WTC11 (cell line): ENCODE results near the gene NOL12. TPM values are rescaled to one million over a fixed set of nuclear protein-coding genes. Genes with fewer than 3 reads are reported as not detected.

Experiments used
- ATAC-seq: fragments of 200-7000 bp; cut with Tn5 transposase; 2 replicates; pipeline ENCODE4 v1.10.0; 2021; ENCODE audit warnings: mild to moderate bottlenecking, moderate library complexity
- CTCF ChIA-PET: fragments of 300-600 bp; sonication (Branson Sonifier 250); formaldehyde crosslinking; loops from one replicate; lab custom pipeline; 2021; ENCODE audit warnings: antibody characterized with exemption; lab: Charles Lee
- POLR2A ChIA-PET: fragments of 350-600 bp; sonication (Branson Sonifier 250); formaldehyde crosslinking; loops from one replicate; lab custom pipeline; 2021; ENCODE audit warnings: antibody characterized with exemption; lab: Charles Lee
- DNase-seq: peaks from one replicate; pipeline ENCODE4 v3.0.0; 2021; ENCODE audit warnings: low spot score
- H3K27ac Mint-ChIP-seq: 2 replicates; pipeline ENCODE4 v1.8.0; 2021; ENCODE audit warnings: mixed read lengths
- H3K27me3 Mint-ChIP-seq: 2 replicates; pipeline ENCODE4 v1.8.0; 2021; ENCODE audit warnings: low read depth, mild to moderate bottlenecking, moderate library complexity, mixed read lengths
- H3K36me3 Mint-ChIP-seq: 2 replicates; pipeline ENCODE4 v1.8.0; 2021; ENCODE audit warnings: mixed read lengths
- H3K4me1 Mint-ChIP-seq: 2 replicates; pipeline ENCODE4 v1.8.0; 2022; ENCODE audit warnings: mixed read lengths
- H3K4me3 Mint-ChIP-seq: 2 replicates; pipeline ENCODE4 v1.8.0; 2021; ENCODE audit warnings: mild to moderate bottlenecking, moderate library complexity, mixed read lengths
- H3K9me3 Mint-ChIP-seq: 2 replicates; pipeline ENCODE4 v1.8.0; 2021; ENCODE audit warnings: mixed read lengths
- ATF1 ChIP-seq: sonication (generic); formaldehyde crosslinking; IDR thresholded peaks from 2 replicates; pipeline ENCODE4 v1.8.1; 2023; ENCODE audit warnings: mild to moderate bottlenecking, moderate library complexity, missing genetic modification reagents
- CREB1 ChIP-seq: sonication (generic); formaldehyde crosslinking; IDR thresholded peaks from 2 replicates; pipeline ENCODE4 v1.8.0; 2023; ENCODE audit warnings: mild to moderate bottlenecking, missing genetic modification reagents
- CREM ChIP-seq: sonication (generic); formaldehyde crosslinking; IDR thresholded peaks from 2 replicates; pipeline ENCODE4 v1.8.1; 2022; ENCODE audit warnings: mild to moderate bottlenecking, missing genetic modification reagents, moderate library complexity
- ELF4 ChIP-seq: sonication (generic); formaldehyde crosslinking; IDR thresholded peaks from 2 replicates; pipeline ENCODE4 v1.8.1; 2022; ENCODE audit warnings: low read depth, mild to moderate bottlenecking, moderate library complexity, missing genetic modification reagents
- ETV6 ChIP-seq: sonication (generic); formaldehyde crosslinking; IDR thresholded peaks from 2 replicates; pipeline ENCODE4 v1.8.1; 2022; ENCODE audit warnings: mild to moderate bottlenecking, missing genetic modification reagents
- FOXJ3 ChIP-seq: sonication (generic); formaldehyde crosslinking; IDR thresholded peaks from 2 replicates; pipeline ENCODE4 v1.9.0; 2021; ENCODE audit warnings: missing genetic modification reagents, mild to moderate bottlenecking, borderline replicate concordance
- GTF2I ChIP-seq: fragments of 250-450 bp; sonication (Bioruptor Pico); conservative IDR thresholded peaks from 2 replicates; pipeline ENCODE4 v1.4.0; 2021; ENCODE audit warnings: mild to moderate bottlenecking
- KAT7 ChIP-seq: sonication (generic); formaldehyde crosslinking; IDR thresholded peaks from 2 replicates; pipeline ENCODE4 v1.8.1; 2023; ENCODE audit warnings: missing genetic modification reagents, mild to moderate bottlenecking, borderline replicate concordance
- MYBL2 ChIP-seq: sonication (generic); formaldehyde crosslinking; IDR thresholded peaks from 2 replicates; pipeline ENCODE4 v1.8.1; 2023; ENCODE audit warnings: mild to moderate bottlenecking, moderate library complexity, missing genetic modification reagents
- NFATC4 ChIP-seq: fragments of 250-450 bp; sonication (Bioruptor Pico); IDR thresholded peaks from 2 replicates; pipeline ENCODE4 v1.9.0; 2021; ENCODE audit warnings: mild to moderate bottlenecking
- NR2C2 ChIP-seq: sonication (generic); formaldehyde crosslinking; IDR thresholded peaks from 2 replicates; pipeline ENCODE4 v1.8.0; 2022; ENCODE audit warnings: mild to moderate bottlenecking, missing genetic modification reagents
- NR3C1 ChIP-seq: sonication (generic); formaldehyde crosslinking; conservative IDR thresholded peaks from 2 replicates; pipeline ENCODE4 v1.8.1; 2023; ENCODE audit warnings: low read depth, mild to moderate bottlenecking, missing genetic modification reagents
- OVOL2 ChIP-seq: fragments of 250-450 bp; sonication (Bioruptor Pico); IDR thresholded peaks from 2 replicates; pipeline ENCODE4 v1.9.0; 2021; ENCODE audit warnings: mild to moderate bottlenecking, borderline replicate concordance
- RELA ChIP-seq: sonication (generic); formaldehyde crosslinking; IDR thresholded peaks from 2 replicates; pipeline ENCODE4 v1.8.1; 2022; ENCODE audit warnings: missing genetic modification reagents, mild to moderate bottlenecking, borderline replicate concordance
- SMAD4 ChIP-seq: sonication (generic); formaldehyde crosslinking; IDR thresholded peaks from 2 replicates; pipeline ENCODE4 v1.8.0; 2022; ENCODE audit warnings: mild to moderate bottlenecking, missing genetic modification reagents
- TCF7 ChIP-seq: sonication (generic); formaldehyde crosslinking; IDR thresholded peaks from 2 replicates; pipeline ENCODE4 v1.8.0; 2022; ENCODE audit warnings: mild to moderate bottlenecking, low read depth, missing genetic modification reagents, moderate library complexity
- TP53 ChIP-seq: sonication (generic); formaldehyde crosslinking; IDR thresholded peaks from 2 replicates; pipeline ENCODE4 v1.8.1; 2023; ENCODE audit warnings: mild to moderate bottlenecking, missing genetic modification reagents
- ZBTB21 ChIP-seq: sonication (generic); formaldehyde crosslinking; IDR thresholded peaks from 2 replicates; pipeline ENCODE4 v1.8.1; 2023; ENCODE audit warnings: mild to moderate bottlenecking, missing genetic modification reagents, borderline replicate concordance
- ZNF219 ChIP-seq: sonication (generic); formaldehyde crosslinking; IDR thresholded peaks from 2 replicates; pipeline ENCODE4 v1.8.0; 2023; ENCODE audit warnings: missing genetic modification reagents, mild to moderate bottlenecking, borderline replicate concordance
- ZNF232 ChIP-seq: sonication (generic); formaldehyde crosslinking; IDR thresholded peaks from 2 replicates; pipeline ENCODE4 v1.8.0; 2022; ENCODE audit warnings: mild to moderate bottlenecking, missing genetic modification reagents
- ZNF263 ChIP-seq: sonication (generic); formaldehyde crosslinking; IDR thresholded peaks from 2 replicates; pipeline ENCODE4 v1.8.1; 2022; ENCODE audit warnings: low read depth, mild to moderate bottlenecking, moderate library complexity, missing genetic modification reagents
- ZNF416 ChIP-seq: fragments of 250-450 bp; sonication (Bioruptor Pico); IDR thresholded peaks from 2 replicates; pipeline ENCODE4 v1.9.0; 2021; ENCODE audit warnings: mild to moderate bottlenecking, inconsistent platforms
- ZNF671 ChIP-seq: fragments of 250-450 bp; sonication (Bioruptor Pico); IDR thresholded peaks from 2 replicates; pipeline ENCODE4 v1.8.0; 2021; ENCODE audit warnings: mild to moderate bottlenecking
- total RNA-seq: library from RNA; stranded (reverse); gene quantifications from 3 replicates; pipeline ENCODE4 v1.2.3, GENCODE V29; 2021
- TF ChIP-seq, protein P1 (sequence below): sonication (generic); formaldehyde crosslinking; IDR thresholded peaks from 2 replicates; pipeline ENCODE4 v1.8.1; 2022; ENCODE audit warnings: mild to moderate bottlenecking, moderate library complexity, missing genetic modification reagents
- TF ChIP-seq, protein P2 (sequence below): sonication (generic); formaldehyde crosslinking; IDR thresholded peaks from 2 replicates; pipeline ENCODE4 v1.8.0; 2023; ENCODE audit warnings: missing genetic modification reagents
- TF ChIP-seq, protein P3 (sequence below): sonication (generic); formaldehyde crosslinking; conservative IDR thresholded peaks from 2 replicates; pipeline ENCODE4 v1.8.1; 2023; ENCODE audit warnings: mild to moderate bottlenecking, low read depth, missing genetic modification reagents, moderate library complexity
- TF ChIP-seq, protein P4 (sequence below): sonication (generic); formaldehyde crosslinking; IDR thresholded peaks from 2 replicates; pipeline ENCODE4 v1.8.0; 2022; ENCODE audit warnings: missing genetic modification reagents

Gene NOL12
- total RNA-seq, 1 experiment from 2014 or later, result 24.9 TPM

DNA sequence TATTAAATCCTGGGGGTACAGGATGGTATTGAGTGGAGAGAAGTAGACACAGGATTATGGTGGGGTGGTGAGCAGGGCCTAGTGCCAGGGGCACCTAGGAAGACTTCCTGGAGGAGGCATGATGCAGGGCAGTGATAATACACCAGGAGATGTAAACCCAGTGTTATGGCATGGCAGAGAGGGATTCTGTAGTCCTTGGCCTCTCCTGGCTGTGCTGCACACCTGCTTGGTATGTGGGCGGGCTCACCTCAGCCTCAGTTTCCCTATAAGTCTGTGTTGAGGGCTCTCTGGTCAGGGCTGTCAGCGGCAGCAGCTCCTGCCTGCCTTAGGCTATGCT, 25.5 kb upstream of the NOL12 start:
- POLR2A ChIA-PET, result no interaction called here
- H3K4me1 Mint-ChIP-seq, result peaks cover 29% of the 10 kb centered on the region
- H3K4me3 Mint-ChIP-seq, result peak overlapping the region; percentile 77; the same call in 1 of the 2 replicates
- CTCF ChIA-PET, result interaction anchor here (0.7 to 12.1 kb wide), 7 partner anchors 12 to 52 kb away, joined by 3 to 161 read pairs (median 4); partner anchors contain the start of genes GGA1, SH3BP1 and TRIOBP
- ATAC-seq (no peak), DNase-seq (no peak)
- peaks cover 6% of the 10 kb centered on the region; the same call in 1 of the 2 replicates for H3K36me3 Mint-ChIP-seq
- no peaks in the 10 kb centered on the region for H3K9me3 Mint-ChIP-seq
- H3K27me3 Mint-ChIP-seq, result no peaks in the 10 kb centered on the region
- TF ChIP-seq, protein P1, sequence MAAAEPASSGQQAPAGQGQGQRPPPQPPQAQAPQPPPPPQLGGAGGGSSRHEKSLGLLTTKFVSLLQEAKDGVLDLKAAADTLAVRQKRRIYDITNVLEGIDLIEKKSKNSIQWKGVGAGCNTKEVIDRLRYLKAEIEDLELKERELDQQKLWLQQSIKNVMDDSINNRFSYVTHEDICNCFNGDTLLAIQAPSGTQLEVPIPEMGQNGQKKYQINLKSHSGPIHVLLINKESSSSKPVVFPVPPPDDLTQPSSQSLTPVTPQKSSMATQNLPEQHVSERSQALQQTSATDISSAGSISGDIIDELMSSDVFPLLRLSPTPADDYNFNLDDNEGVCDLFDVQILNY, result no peak
- TF ChIP-seq ZNF219 (no peak), ATF1 (no peak), KAT7 (CRISPR knock-in tag) (no peak), RELA (CRISPR knock-in tag) (no peak), ZNF671 (no peak), CREM (no peak), NFATC4 (CRISPR knock-in tag) (no peak), OVOL2 (CRISPR knock-in tag) (no peak), TP53 (CRISPR knock-in tag) (no peak), MYBL2 (CRISPR knock-in tag) (no peak), FOXJ3 (CRISPR knock-in tag) (no peak), SMAD4 (no peak), ZNF232 (CRISPR knock-in tag) (no peak), NR2C2 (CRISPR knock-in tag) (no peak), GTF2I (no peak), CREB1 (no peak)
- TF ChIP-seq, protein P2, sequence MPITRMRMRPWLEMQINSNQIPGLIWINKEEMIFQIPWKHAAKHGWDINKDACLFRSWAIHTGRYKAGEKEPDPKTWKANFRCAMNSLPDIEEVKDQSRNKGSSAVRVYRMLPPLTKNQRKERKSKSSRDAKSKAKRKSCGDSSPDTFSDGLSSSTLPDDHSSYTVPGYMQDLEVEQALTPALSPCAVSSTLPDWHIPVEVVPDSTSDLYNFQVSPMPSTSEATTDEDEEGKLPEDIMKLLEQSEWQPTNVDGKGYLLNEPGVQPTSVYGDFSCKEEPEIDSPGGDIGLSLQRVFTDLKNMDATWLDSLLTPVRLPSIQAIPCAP (CRISPR knock-in tag), result no peak
- TF ChIP-seq, protein P3, sequence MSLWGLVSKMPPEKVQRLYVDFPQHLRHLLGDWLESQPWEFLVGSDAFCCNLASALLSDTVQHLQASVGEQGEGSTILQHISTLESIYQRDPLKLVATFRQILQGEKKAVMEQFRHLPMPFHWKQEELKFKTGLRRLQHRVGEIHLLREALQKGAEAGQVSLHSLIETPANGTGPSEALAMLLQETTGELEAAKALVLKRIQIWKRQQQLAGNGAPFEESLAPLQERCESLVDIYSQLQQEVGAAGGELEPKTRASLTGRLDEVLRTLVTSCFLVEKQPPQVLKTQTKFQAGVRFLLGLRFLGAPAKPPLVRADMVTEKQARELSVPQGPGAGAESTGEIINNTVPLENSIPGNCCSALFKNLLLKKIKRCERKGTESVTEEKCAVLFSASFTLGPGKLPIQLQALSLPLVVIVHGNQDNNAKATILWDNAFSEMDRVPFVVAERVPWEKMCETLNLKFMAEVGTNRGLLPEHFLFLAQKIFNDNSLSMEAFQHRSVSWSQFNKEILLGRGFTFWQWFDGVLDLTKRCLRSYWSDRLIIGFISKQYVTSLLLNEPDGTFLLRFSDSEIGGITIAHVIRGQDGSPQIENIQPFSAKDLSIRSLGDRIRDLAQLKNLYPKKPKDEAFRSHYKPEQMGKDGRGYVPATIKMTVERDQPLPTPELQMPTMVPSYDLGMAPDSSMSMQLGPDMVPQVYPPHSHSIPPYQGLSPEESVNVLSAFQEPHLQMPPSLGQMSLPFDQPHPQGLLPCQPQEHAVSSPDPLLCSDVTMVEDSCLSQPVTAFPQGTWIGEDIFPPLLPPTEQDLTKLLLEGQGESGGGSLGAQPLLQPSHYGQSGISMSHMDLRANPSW (CRISPR knock-in tag), result no peak
- H3K27ac Mint-ChIP-seq, result no peak overlapping the region

DNA sequence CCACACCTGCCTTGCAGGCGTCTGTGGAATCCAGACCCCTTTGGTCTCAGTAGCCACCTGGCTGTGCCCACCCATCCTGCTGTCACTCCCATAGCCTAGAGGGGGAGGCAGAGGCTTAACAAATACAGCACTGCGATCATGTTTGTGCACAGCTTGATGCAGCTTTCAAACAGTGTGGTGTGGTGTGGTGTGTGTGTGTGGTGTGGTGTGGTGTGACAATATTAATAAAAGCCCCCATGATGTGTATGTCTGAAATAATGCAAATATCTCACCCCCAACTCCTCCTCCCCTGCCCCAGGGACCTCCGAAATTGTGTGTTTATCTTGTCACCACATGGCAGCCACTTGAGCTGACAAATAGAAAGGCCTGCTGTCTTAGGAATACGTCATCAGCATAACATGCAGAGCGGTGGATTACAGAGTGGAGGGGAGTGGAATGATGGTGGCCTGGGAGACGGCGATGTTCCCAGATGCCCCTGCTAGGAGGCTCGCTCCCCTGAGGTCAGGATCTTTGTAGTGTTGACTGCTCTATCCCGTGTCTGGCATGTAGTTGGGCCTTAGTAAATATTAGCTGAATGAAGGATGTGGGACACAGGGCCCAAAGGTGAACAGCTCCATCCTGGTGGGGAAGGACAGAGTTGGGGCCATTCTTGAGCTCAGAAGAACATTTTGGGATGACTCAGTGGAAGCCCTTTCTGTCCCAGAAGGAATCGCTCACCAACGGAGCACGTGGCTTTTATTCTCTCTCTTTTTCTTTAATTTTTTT, 24.8 kb upstream of the NOL12 start:
- no peaks in the 10 kb centered on the region for H3K9me3 Mint-ChIP-seq
- peak overlapping the region; percentile 19; the same call in 1 of the 2 replicates for H3K27ac Mint-ChIP-seq
- DNase-seq (no peak), ATAC-seq (no peak)
- peaks cover 10% of the 10 kb centered on the region; the same call in 1 of the 2 replicates for H3K36me3 Mint-ChIP-seq
- H3K27me3 Mint-ChIP-seq, result no peaks in the 10 kb centered on the region
- H3K4me3 Mint-ChIP-seq, result no peak overlapping the region
- POLR2A ChIA-PET, result no interaction called here
- CTCF ChIA-PET, result interaction anchor here (0.7 to 12.1 kb wide), 14 partner anchors 10 to 130 kb away, joined by 3 to 161 read pairs (median 4); partner anchors contain the start of genes GGA1, LGALS1, SH3BP1 and TRIOBP
- peaks cover 29% of the 10 kb centered on the region for H3K4me1 Mint-ChIP-seq
- TF ChIP-seq, protein P1, result no peak
- TF ChIP-seq ETV6 (CRISPR knock-in tag), result no peak
- TF ChIP-seq, protein P2 (CRISPR knock-in tag), result no peak
- no peak for TF ChIP-seq ZNF263 (CRISPR knock-in tag)
- TF ChIP-seq NR3C1, result no peak
- TF ChIP-seq ZNF416 (CRISPR knock-in tag), result no peak
- TF ChIP-seq TCF7 (CRISPR knock-in tag), result no peak
- no peak for TF ChIP-seq ZNF671
- no peak for TF ChIP-seq ELF4 (CRISPR knock-in tag)
- TF ChIP-seq ZBTB21 (CRISPR knock-in tag), result no peak
- TF ChIP-seq, protein P4, sequence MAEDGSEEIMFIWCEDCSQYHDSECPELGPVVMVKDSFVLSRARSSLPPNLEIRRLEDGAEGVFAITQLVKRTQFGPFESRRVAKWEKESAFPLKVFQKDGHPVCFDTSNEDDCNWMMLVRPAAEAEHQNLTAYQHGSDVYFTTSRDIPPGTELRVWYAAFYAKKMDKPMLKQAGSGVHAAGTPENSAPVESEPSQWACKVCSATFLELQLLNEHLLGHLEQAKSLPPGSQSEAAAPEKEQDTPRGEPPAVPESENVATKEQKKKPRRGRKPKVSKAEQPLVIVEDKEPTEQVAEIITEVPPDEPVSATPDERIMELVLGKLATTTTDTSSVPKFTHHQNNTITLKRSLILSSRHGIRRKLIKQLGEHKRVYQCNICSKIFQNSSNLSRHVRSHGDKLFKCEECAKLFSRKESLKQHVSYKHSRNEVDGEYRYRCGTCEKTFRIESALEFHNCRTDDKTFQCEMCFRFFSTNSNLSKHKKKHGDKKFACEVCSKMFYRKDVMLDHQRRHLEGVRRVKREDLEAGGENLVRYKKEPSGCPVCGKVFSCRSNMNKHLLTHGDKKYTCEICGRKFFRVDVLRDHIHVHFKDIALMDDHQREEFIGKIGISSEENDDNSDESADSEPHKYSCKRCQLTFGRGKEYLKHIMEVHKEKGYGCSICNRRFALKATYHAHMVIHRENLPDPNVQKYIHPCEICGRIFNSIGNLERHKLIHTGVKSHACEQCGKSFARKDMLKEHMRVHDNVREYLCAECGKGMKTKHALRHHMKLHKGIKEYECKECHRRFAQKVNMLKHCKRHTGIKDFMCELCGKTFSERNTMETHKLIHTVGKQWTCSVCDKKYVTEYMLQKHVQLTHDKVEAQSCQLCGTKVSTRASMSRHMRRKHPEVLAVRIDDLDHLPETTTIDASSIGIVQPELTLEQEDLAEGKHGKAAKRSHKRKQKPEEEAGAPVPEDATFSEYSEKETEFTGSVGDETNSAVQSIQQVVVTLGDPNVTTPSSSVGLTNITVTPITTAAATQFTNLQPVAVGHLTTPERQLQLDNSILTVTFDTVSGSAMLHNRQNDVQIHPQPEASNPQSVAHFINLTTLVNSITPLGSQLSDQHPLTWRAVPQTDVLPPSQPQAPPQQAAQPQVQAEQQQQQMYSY (CRISPR knock-in tag), result no peak
